Femur (tissue), 1 donor: ENCODE results near the gene FAM151A.
"Not testable (repeated sequence)": the region's sequence is repeated elsewhere in the genome, so short reads cannot be mapped to it uniquely, and the experiment has no call there.

Experiments used
- DNase-seq: peaks from one replicate; pipeline ENCODE4 v3.0.0-alpha.2; 2017

The FAM151A gene

GRCh38 chr1:54636461-54637446 is 13.4 kb upstream of the FAM151A start:
- not testable (repeated sequence) for DNase-seq

GRCh38 chr1:54635804-54636203 is 12.5 kb upstream of the FAM151A start:
- not testable (repeated sequence) for DNase-seq

DNA sequence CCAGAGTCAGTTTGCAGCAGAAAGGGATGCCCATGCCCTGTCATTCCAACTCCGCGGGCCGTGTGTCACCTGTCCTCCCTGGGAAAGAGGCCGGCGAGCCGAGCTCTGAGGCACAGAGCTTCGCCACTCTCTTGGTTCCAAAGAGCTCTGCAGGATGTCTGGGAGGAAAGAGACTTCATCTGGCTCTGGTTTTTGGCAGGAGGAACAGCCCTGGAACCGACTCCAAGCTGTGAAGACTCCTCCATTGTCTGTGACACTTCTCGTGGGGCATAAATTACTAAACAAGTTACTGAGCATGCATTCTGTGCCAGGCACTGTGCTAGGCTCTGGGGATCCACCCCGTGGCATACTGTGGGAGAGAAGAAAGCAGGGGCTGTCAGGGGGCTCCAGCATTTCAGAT is 3.9 kb upstream of the FAM151A start:
- DNase-seq: no peak

DNA sequence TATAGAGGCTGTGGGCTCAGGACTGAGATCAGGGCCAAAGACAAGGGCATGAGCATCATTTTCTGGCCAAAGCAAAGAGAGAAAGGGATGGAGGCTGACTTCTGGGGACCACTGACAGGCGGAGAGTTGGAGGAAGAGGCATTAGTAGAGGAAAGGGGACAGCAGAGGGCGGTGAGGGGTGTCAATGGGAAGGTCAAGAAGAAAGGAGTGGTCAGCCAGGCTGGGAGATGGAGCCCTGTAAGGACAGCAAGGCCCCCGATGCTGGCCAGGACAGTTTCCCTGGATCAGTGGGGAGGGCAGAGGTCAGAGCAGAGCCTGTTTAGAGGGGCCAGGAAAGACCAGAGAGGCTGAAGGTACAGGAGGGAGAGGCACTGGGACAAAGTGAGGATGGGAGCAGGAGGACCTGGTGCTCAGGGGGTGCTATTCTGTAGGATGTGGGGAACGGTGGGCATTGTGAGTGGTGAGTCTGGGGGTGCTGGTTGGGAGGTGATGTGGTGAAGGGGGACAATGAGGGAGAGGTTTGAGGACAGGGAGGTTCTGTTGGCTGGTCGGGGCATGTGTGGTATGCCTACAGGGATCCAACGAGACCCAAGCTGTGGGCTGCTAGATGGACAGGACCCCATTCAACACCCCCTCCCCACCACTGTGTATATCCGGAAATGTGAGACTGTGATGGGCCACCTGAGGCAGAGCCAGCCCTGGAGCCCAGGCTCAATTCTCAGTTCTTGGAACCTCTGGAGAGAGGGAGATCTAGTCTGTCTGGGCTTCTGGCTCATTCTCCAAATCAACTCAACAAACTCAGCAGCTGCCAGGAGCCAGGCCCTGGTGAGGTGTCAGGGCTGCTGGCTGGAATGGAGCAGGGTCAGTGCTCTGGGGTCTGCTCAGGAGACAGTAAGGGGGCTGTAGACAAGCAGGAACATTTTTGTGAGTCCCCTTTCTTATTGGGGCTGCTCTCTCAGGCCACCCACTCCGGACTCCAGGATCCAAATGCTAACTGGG is 1.4 kb upstream of the FAM151A start:
- no peak for DNase-seq

DNA sequence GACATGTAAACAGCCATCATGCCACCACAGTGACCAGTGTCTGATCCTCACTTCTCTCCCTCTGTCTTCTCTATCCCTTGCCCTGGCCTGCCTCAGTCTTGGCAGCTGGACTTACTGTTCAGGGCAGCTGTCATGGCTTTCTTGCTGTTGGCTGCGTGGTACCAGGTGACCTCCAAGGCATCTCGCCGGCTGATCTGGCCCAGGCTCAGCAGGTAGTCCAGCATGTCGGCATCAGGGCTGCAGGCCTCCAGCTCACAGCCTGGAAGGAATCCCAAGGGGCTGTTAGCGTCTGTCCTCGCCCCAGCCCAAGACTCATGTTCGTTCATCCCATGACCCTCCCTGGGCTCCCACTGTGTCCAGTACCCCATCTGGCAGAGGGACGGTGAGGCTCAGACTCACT is 3.6 kb downstream of the FAM151A start:
- no peak for DNase-seq

DNA sequence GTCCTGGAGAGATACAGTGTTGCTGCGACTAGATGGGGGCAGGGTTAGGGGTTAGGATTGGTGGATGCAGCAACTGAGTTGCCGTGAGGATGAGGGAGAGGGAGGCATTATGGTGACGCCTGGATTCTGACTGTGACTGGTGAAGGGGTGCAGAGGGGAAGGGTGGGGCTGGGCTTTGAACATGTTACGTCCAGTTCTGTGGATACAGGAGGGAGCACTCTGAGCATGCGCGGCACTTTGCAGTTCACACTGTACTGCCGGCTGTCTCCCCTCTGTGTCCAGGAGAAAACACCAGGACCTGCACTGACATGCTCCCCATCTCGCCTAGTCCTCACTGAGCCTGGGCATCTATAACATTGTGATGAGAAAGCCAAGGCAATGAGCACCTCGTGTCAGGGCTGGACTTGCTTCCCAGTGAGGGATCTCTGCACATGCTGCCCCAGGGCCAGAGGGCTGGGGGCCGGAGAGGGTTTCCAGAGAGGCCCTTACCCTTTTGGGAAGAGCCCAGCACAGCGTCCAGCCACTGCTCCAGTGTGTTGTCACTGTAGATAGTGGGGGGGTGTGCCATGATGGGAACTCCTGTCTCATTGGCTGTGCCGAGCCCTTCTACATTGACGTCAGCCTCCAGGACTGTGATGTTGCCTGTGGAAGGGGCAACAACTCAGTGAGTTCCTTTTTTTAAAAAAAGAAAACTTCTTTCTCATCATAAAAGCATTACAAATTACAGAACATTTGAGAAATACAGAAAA is 7.6 kb downstream of the FAM151A start:
- no peak for DNase-seq

DNA sequence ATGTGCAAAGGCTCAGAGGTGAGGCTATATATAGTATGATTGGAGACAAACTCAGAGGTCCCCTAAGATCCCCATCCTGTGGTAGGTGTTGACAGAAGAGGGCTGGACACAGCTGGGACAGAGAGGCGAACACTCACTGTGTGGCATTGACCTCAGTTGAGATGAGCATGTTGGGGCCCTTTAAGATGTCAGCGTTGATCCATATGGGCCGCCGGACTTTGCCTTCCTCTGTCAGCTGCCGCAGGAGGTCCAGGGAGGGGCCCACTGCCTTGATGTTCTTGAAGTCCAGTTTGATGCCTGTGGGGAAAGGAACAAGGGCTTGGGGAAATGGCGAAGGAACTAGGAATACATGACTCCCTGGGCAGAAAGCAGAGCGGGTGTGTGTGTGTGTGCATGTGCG is 8.8 kb downstream of the FAM151A start:
- DNase-seq: no peak

DNA sequence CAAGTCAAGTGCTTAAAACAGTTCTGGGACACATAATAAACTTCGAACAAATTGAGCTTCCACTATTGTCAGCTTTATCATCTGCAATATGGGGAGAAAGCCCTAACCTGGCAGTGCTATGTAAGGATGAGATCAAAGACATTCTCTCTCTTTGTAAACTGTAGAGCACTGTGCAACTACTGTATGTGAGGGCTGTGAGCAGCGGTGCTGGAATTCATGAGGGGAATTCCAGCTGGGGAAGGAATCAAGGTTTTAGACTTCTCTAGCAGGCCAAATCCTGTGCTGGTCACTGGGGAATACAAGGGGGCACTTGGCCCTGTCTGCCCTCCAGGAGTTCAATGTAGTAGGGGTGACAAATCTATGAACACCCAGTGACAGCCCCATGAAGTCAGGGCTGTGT is 9.3 kb downstream of the FAM151A start:
- DNase-seq: no peak

GRCh38 chr1:54611621-54612020 is 11.7 kb downstream of the FAM151A start:
- DNase-seq: no peak

DNA sequence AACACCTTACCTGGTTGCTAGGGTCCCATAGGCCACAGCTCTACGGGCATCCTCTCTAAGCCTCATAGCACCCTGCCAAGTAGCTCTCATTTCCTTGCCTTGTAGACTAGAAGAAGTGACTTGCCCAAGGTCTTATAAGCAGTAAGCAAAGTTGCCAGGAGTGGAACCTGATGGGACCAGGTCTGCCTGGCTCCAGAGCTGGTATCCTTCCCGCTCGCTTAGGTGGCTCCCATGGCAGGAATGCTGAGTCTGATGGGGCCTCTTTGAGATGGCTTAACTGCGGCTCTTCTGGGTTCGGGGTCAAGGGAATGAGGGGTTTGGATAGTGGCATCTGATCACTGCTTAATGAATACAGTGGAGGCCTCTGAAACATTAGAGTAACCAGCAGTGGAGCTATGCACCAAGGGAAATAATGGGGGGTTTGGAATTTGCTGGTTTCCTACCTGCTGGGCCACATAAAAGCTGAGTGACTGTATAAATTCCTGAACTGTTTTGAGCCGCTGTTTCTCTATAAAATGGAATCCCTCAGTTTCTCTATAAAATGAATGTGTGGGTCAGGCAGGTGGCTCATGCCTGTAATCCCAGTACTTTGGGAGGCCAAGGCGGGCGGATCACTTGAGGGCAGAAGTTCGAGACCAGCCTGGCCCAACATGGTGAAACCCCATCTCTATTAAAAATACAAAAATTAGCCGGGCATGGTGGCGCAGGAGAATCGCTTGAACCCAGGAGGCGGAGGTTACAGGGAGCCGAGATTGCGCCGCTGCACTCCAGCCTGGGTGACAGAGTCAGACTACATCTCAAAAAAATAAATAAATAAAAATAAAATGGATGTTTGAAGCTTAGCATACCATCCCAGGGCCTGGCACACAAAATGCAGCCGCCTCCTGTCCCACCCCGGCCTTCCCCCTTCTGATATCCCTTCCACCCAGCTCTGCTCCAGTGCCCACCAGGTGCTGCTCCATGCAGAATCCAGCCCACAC is 12.4 kb downstream of the FAM151A start:
- no peak for DNase-seq

- DNase-seq: no peak
These were observed 13.3 kb downstream of the FAM151A start for GRCh38 chr1:54610048-54610447.

GRCh38 chr1:54609301-54609921 is 13.9 kb downstream of the FAM151A start:
- peak; percentile 70 for DNase-seq

- peak; percentile 11 for DNase-seq
These were observed 14.6 kb downstream of the FAM151A start for GRCh38 chr1:54608566-54609230.

- DNase-seq: peak; percentile 16
These were observed 15.3 kb downstream of the FAM151A start for GRCh38 chr1:54607821-54608565.

GRCh38 chr1:54606990-54607325 is 16.4 kb downstream of the FAM151A start:
- no peak for DNase-seq

- DNase-seq: peak; percentile 8
These were observed 17.0 kb downstream of the FAM151A start for GRCh38 chr1:54606096-54606989.

DNA sequence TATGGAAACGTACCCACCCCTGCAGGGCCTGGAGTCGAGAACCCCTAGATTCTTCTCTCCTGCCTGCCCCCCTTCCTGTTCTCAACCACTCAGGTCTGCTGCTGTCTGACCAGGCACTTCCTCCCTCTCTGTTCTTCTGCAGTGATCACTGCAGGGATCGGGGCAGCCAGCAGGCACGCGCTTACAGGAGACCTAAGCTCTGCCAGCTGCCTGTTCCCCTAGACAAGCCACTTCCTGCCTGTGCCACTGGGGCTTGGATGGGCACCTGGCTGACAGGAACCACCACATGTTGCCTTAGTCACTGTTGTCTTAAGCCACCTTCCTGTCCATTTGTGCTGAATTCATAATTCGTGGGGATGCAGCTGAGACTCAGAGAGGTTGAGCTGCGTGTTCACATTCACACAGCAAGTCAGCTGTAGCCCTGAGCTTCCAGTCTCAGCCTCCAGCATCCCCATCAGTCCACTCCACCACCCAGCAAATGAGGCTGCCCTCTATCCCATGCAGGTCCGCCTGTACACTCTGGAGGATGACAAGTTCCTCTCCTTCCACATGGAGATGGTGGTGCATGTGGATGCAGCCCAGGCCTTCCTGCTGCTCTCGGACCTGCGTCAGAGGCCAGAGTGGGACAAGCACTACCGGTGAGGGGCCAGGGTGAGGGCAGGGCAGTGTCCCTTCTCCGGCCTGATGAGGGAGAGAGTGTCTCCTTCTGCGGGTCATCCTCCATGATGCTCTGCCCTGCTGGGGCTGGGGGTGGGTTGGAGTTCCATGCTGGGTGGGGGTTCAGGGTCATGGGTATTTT is 18.6 kb downstream of the FAM151A start:
- peak; percentile 23 for DNase-seq

DNA sequence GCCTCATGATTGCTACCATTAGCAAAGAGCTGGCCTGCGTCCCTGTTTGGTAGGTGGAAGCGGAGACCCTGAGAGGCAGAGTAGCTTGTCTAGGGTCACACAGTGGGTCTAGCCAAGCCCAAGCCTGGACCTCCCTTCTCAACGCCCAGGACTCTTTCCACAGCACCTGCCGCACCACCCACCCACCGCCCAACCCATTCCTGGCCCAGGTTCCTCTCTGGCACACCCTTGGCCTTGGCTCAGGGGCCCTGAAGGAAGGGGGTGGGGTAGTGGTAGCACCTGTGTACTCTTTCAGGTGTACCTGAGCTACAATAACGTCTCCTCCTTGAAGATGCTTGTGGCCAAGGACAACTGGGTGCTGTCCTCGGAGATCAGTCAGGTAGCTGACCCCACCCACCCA is 19.3 kb downstream of the FAM151A start:
- peak; percentile 5 for DNase-seq
